Activated CD4-positive, alpha-beta T cell treated with anti-CD3 and anti-CD28 coated beads for 48 hours (primary cell): ENCODE data around the gene NDUFAF8.
A peak's percentile ranks its signal among the peaks of the same experiment; 100 is the strongest.
"Not testable (repeated sequence)": the region's sequence is repeated elsewhere in the genome, so short reads cannot be mapped to it uniquely, and the experiment has no call there.

Experiments used
- DNase-seq: peaks from one replicate; pipeline ENCODE4 v3.0.0-alpha.2; 2020

NDUFAF8 gene

GRCh38 chr17:81223762-81224130, 15.4 kb upstream of the NDUFAF8 start:
- no peak for DNase-seq

- DNase-seq = not testable (repeated sequence)
Observed at GRCh38 chr17:81227630-81228029, 11.5 kb upstream of the NDUFAF8 start.

GRCh38 chr17:81228420-81228819, 10.7 kb upstream of the NDUFAF8 start:
- no peak for DNase-seq

- no peak for DNase-seq
Observed at GRCh38 chr17:81228834-81229665, 10.1 kb upstream of the NDUFAF8 start.

- no peak for DNase-seq
Observed at GRCh38 chr17:81229666-81229920, 9.5 kb upstream of the NDUFAF8 start.

- DNase-seq = no peak
Observed at GRCh38 chr17:81230043-81230820, 8.9 kb upstream of the NDUFAF8 start.

GRCh38 chr17:81231121-81231645, 7.9 kb upstream of the NDUFAF8 start:
- DNase-seq = no peak

- DNase-seq = no peak
Observed at GRCh38 chr17:81231766-81232581, 7.1 kb upstream of the NDUFAF8 start.

GRCh38 chr17:81232616-81233241, 6.4 kb upstream of the NDUFAF8 start:
- DNase-seq = no peak

GRCh38 chr17:81233316-81233715, 5.8 kb upstream of the NDUFAF8 start:
- no peak for DNase-seq

- no peak for DNase-seq
Observed at GRCh38 chr17:81233811-81234505, 5.2 kb upstream of the NDUFAF8 start.

- no peak for DNase-seq
Observed at GRCh38 chr17:81234506-81234855, 4.6 kb upstream of the NDUFAF8 start.

- no peak for DNase-seq
Observed at GRCh38 chr17:81234940-81235821, 3.9 kb upstream of the NDUFAF8 start.

GRCh38 chr17:81235822-81236740, 3.0 kb upstream of the NDUFAF8 start:
- no peak for DNase-seq

GRCh38 chr17:81236784-81237183, 2.3 kb upstream of the NDUFAF8 start:
- no peak for DNase-seq

GRCh38 chr17:81237591-81238489, 1.3 kb upstream of the NDUFAF8 start:
- no peak for DNase-seq

- no peak for DNase-seq
Observed at GRCh38 chr17:81238490-81238814, 666 bp upstream of the NDUFAF8 start.

- peak; percentile 73 for DNase-seq
Observed at GRCh38 chr17:81239714-81240555, 817 bp downstream of the NDUFAF8 start.
